Stimulated activated naive CD8-positive, alpha-beta T cell treated with anti-CD3 and anti-CD28 coated beads, Interleukin-15, amount 100 ng/mL, for 72 hours (primary cell): Measurements from ENCODE around the gene LHPP.
"Not testable (repeated sequence)": the region's sequence is repeated elsewhere in the genome, so short reads cannot be mapped to it uniquely, and the experiment has no call there.

Experiments used
- ATAC-seq: fragments of 150-1000 bp; cut with Tn5 transposase; 2 replicates; pipeline ENCODE4 v1.10.0; 2021; ENCODE audit warnings: mild to moderate bottlenecking, moderate library complexity
- DNase-seq, 2 donors: peaks; one replicate each; pipeline ENCODE4 v3.0.0; 2021 to 2022
- H3K27ac Mint-ChIP-seq, 2 donors: one replicate each; pipeline ENCODE4 v1.8.0; 2022; ENCODE audit warnings: mild to moderate bottlenecking in 2 of 2, mixed read lengths in 2 of 2, moderate library complexity in 2 of 2
- H3K27me3 Mint-ChIP-seq: one replicate; pipeline ENCODE4 v1.8.0; 2022; ENCODE audit warnings: mixed read lengths
- H3K4me1 Mint-ChIP-seq: one replicate; pipeline ENCODE4 v1.8.0; 2022; ENCODE audit warnings: mild to moderate bottlenecking, mixed read lengths
- H3K4me3 Mint-ChIP-seq, 2 donors: one replicate each; pipeline ENCODE4 v1.8.0; 2022; ENCODE audit warnings: mild to moderate bottlenecking in 2 of 2, mixed read lengths in 2 of 2, moderate library complexity in 1 of 2
- H3K9me3 Mint-ChIP-seq, 2 donors: one replicate each; pipeline ENCODE4 v1.8.0; 2022; ENCODE audit warnings: mixed read lengths in 2 of 2

Gene LHPP

GRCh38 chr10:124433461-124433860, 28.2 kb upstream of the LHPP start:
- no peaks in the 10 kb centered on the region for H3K9me3 Mint-ChIP-seq
- no peaks in the 10 kb centered on the region for H3K4me1 Mint-ChIP-seq
- H3K27me3 Mint-ChIP-seq: peaks cover 8% of the 10 kb centered on the region
- ATAC-seq: no peak
- no peak overlapping the region for H3K27ac Mint-ChIP-seq
- no peak overlapping the region for H3K4me3 Mint-ChIP-seq
- no peak for DNase-seq

DNA sequence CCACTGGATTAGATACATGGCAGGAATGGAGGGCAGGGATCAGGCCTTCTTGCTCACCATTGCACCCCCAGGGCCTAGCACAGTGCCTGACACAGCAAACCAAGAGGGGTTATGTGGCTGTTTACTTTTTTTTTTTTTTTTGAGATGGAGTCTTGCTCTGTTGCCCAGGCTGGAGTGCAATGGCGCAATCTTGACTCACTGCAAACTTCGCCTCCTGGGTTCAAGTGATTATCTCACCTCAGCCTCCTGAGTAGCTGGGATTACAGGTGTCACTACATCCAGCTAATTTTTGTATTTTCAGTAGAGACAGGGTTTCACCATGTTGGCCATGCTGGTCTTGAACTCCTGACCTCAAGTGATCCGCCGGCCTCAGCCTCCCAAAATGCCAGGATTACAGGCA, 25.9 kb upstream of the LHPP start:
- not testable (repeated sequence) for H3K27ac Mint-ChIP-seq, ATAC-seq, H3K9me3 Mint-ChIP-seq, H3K4me1 Mint-ChIP-seq, DNase-seq, H3K4me3 Mint-ChIP-seq
- H3K27me3 Mint-ChIP-seq: peaks cover 15% of the 10 kb centered on the region

GRCh38 chr10:124436191-124436638, 25.4 kb upstream of the LHPP start:
- Mint-ChIP-seq H3K4me1 (no peaks in the 10 kb centered on the region), H3K9me3 (no peaks in the 10 kb centered on the region), H3K27ac (no peak overlapping the region), H3K27me3 (peaks cover 10% of the 10 kb centered on the region), H3K4me3 (no peak overlapping the region)
- DNase-seq (no peak), ATAC-seq (peak; percentile 55)

DNA sequence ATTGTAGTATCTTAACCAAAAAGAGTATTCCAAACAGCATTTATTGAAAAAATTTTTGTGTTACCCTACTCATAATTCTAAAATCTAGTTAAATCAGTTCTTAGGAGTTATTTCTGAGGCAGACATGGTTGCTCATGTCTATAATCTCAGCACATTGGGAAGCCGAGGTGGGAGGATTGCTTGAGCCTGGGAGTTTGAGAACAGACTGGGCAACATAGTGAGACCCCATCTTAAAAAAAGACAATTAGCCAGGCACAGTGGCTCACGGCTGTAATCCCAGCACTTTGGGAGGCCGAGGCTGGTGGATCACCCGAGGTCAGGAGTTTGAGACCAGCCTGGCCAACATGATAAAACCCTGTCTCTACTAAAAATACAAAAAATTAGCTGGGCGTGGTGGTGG, 19.9 kb upstream of the LHPP start:
- not testable (repeated sequence) for H3K4me1 Mint-ChIP-seq, H3K9me3 Mint-ChIP-seq, ATAC-seq, H3K27ac Mint-ChIP-seq, H3K4me3 Mint-ChIP-seq, DNase-seq
- peaks cover 50% of the 10 kb centered on the region for H3K27me3 Mint-ChIP-seq

GRCh38 chr10:124446830-124447750, 14.5 kb upstream of the LHPP start:
- Mint-ChIP-seq H3K4me1 (peaks cover 27% of the 10 kb centered on the region), H3K4me3 (peak overlapping the region; percentile 59 to 73), H3K27ac (no peak overlapping the region)

DNA sequence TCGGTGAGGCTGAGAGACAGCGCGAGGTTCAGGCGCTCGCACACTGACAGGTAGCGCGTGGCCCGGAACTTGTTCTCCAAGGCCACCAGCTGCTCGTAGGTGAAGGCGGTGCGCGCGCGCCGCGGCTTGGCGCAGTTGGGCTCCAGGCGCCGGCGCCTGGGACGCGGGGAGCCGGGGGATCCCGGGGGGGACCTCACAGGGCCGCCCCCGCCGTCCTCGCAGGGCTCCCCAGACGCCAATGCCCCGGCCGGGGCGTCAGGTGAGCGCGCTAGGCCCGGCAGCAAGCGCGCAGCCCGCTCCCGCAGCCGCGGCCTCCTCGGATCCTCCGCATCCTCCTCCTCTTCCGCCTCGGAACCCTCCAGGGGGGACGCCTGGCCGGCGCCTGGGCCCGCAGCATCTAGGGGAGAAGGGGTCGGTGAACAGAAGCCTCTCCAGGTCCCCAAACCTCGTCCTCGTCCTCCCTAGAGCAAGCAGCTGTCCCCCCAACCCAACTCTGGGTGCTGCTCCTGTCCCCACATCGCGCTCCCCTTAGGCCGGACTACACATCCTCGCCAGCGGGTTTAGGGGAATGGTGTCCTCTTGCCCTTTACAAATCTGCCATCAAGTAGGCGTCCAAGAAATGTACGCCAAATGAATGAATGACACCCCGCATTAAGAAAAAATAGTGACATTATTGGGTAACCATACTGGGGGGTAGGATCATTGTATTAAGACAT, 13.7 kb upstream of the LHPP start:
- ATAC-seq: peak; percentile 54
- H3K4me3 Mint-ChIP-seq: peak overlapping the region; percentile 76 to 79
- peaks cover 97% of the 10 kb centered on the region for H3K27me3 Mint-ChIP-seq
- no peaks in the 10 kb centered on the region for H3K9me3 Mint-ChIP-seq
- no peak for DNase-seq
- H3K4me1 Mint-ChIP-seq: peaks cover 27% of the 10 kb centered on the region
- peak overlapping the region in 1 of 2 donors; percentile 48 for H3K27ac Mint-ChIP-seq

More at GRCh38 chr10:124446830-124447750, 14.5 kb upstream of the LHPP start:
- Mint-ChIP-seq H3K9me3 (no peaks in the 10 kb centered on the region), H3K27me3 (peaks cover 97% of the 10 kb centered on the region)
- no peak for ATAC-seq
- DNase-seq: no peak

GRCh38 chr10:124448696-124449169, 12.9 kb upstream of the LHPP start:
- ATAC-seq (no peak), DNase-seq (no peak)
- Mint-ChIP-seq H3K9me3 (no peaks in the 10 kb centered on the region), H3K4me1 (peaks cover 27% of the 10 kb centered on the region), H3K27ac (peak overlapping the region in 1 of 2 donors; percentile 10), H3K4me3 (peak overlapping the region; percentile 54 to 69), H3K27me3 (peaks cover 95% of the 10 kb centered on the region)

DNA sequence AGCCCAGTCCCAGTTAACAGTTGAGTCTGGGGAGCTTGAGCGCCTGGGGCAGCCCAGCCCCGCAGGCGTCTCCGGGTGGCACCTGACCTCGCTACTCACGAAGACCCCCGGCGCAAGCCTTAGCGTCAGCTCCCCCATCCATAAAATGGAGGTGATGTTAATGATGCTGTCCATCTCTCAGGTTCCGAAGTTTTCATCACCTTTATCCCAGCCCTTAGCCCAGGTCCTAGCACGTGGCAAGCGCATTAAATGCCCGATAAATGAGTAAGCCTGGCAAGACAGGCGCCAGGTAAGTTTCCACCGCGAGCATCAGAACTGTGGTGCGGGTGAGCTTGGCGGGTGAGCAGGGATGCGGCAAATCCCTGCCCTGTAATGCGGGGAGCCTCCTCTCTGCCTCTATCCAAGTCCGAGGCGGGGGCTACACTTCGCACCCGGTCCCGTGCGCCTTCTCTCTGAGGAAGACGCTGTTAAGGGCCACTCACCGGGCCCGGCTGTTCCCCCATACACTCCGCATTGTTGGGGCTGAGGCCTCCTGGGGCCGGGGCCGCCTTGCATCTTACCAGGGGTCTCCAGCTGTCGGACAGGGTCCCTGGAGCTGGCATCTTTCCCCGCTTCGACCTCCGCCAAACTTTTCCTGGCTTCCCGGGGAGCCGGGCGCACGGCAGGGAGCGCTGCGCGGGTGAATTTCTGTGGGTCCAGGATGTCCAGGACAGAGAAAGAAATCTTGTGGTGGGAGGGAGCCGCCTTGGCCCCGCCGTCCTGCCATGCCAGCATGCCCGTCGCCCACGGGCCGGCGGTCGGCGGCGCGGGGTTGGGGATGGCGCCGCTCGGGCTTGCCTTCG, 12.2 kb upstream of the LHPP start:
- Mint-ChIP-seq H3K27me3 (peaks cover 99% of the 10 kb centered on the region), H3K27ac (peak overlapping the region in 1 of 2 donors; percentile 10), H3K4me3 (peak overlapping the region; percentile 54 to 69), H3K4me1 (peaks cover 27% of the 10 kb centered on the region), H3K9me3 (no peaks in the 10 kb centered on the region)
- peak; percentile 37 for ATAC-seq
- no peak for DNase-seq

GRCh38 chr10:124450012-124450782, 11.4 kb upstream of the LHPP start, which contains the start of gene NKX1-2:
Gene NKX1-2, minus strand, starts transcription at chr10:124450035. Its CDS starts 92 bp downstream, at chr10:124449943.
- H3K27ac Mint-ChIP-seq: peak within 1 kb of the TSS in 1 of 2 donors; percentile 10

DNA sequence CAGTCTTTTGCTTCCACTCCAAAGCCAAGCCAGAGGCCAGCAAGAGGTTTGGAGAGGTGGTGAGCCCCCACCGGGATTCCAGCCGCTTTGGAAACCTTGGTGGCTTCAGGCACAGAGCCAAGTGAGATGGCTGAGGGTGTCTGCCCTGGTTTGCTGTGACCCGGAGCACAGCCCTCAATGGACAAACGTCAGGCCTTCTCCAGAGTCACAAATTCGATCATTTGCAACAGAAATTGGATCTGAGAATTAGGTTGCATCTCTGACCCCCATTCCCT, 10.9 kb upstream of the LHPP start:
- Mint-ChIP-seq H3K4me1 (peaks cover 27% of the 10 kb centered on the region), H3K27me3 (peaks cover 99% of the 10 kb centered on the region), H3K4me3 (peak overlapping the region in 1 of 2 donors; percentile 54), H3K9me3 (no peaks in the 10 kb centered on the region), H3K27ac (no peak overlapping the region)
- no peak for ATAC-seq
- no peak for DNase-seq

More at GRCh38 chr10:124450012-124450782, 11.4 kb upstream of the LHPP start, which contains the start of gene NKX1-2:
- no peaks in the 10 kb centered on the region for H3K9me3 Mint-ChIP-seq
- peaks cover 27% of the 10 kb centered on the region for H3K4me1 Mint-ChIP-seq
- peak; percentile 50 for ATAC-seq
- H3K27me3 Mint-ChIP-seq: peaks cover 99% of the 10 kb centered on the region
- H3K4me3 Mint-ChIP-seq: peak within 1 kb of the TSS; percentile 69 to 72
- DNase-seq: no peak

GRCh38 chr10:124451276-124451675, 10.3 kb upstream of the LHPP start:
- DNase-seq: no peak
- Mint-ChIP-seq H3K4me3 (no peak overlapping the region), H3K9me3 (no peaks in the 10 kb centered on the region), H3K27ac (no peak overlapping the region), H3K4me1 (peaks cover 27% of the 10 kb centered on the region), H3K27me3 (peaks cover 99% of the 10 kb centered on the region)
- ATAC-seq: no peak

DNA sequence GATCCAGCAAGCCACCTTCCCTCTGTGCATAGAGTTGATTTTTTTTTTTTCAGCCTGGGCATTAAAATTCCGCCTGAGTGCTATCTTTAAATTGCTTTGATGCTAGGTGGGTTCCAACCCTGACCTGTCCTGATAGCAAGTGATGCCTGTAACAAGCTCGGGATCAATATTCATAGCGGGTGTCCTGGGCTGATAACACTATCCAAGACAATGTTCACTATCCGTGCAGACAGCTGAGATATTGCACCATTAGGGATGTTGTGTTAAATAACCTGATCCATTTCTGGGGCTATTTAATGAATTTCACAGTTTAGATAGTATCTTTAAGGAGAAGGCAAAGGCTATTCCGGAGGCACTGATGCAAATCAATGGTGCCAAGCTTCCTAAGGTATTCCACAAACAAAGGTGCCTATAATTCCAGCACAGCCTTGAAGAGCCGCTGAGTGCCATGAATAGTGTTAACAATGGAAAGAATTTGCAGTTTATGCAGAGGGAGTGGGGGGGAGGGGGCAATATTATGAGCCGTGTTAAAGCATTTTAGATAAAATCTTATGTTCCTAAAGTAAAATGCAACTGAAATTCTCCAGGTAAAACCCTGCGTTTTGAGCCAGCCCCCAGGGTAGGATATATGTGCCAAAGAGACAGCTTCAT, 7.5 kb upstream of the LHPP start:
- ATAC-seq: no peak

DNA sequence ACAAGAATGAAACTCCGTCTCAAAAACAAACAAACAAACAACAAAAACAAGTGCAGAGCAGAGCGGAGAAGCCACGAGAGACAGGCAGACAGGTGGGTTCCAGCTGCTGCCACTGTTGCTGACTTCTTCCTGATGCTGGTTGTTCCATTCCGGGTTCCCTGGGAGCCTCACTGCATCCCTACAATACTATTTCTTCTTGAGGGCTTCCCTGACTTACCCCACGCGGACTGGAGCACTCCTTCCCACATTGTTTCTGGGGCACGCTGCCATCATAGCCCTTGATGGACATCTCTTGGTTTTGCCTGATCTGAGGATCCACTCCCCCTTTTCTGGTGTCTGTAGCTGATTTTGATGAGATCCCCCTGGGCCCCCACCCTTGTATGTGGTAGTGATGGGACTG, 6.2 kb upstream of the LHPP start:
- Mint-ChIP-seq H3K27me3 (peaks cover 80% of the 10 kb centered on the region), H3K27ac (no peak overlapping the region), H3K4me3 (no peak overlapping the region), H3K9me3 (no peaks in the 10 kb centered on the region), H3K4me1 (peaks cover 8% of the 10 kb centered on the region)
- DNase-seq (no peak), ATAC-seq (no peak)

More for the DNA sequence above, 7.5 kb upstream of the LHPP start:
- Mint-ChIP-seq H3K27ac (no peak overlapping the region), H3K9me3 (no peaks in the 10 kb centered on the region), H3K27me3 (peaks cover 94% of the 10 kb centered on the region), H3K4me3 (no peak overlapping the region), H3K4me1 (peaks cover 13% of the 10 kb centered on the region)
- DNase-seq: no peak

- ATAC-seq (no peak), DNase-seq (no peak)
- Mint-ChIP-seq H3K27ac (no peak overlapping the region), H3K27me3 (peaks cover 52% of the 10 kb centered on the region), H3K9me3 (peaks cover 0 to 4% of the 10 kb centered on the region in 2 donors), H3K4me1 (peaks cover 13% of the 10 kb centered on the region), H3K4me3 (no peak overlapping the region)
These were observed 3.1 kb upstream of the LHPP start for GRCh38 chr10:124458473-124458872.
